DMS114 treated with DMSO at 0.1 percent for 48 hours (cell line): ENCODE results near the gene WDR20.
"Not testable (repeated sequence)": the region's sequence is repeated elsewhere in the genome, so short reads cannot be mapped to it uniquely, and the experiment has no call there.

Experiments
- DNase-seq: peaks from one replicate; lab custom pipeline; 2025; ENCODE audit not compliant: unreplicated experiment; lab: John Stamatoyannopoulos, UW

WDR20 gene

DNA sequence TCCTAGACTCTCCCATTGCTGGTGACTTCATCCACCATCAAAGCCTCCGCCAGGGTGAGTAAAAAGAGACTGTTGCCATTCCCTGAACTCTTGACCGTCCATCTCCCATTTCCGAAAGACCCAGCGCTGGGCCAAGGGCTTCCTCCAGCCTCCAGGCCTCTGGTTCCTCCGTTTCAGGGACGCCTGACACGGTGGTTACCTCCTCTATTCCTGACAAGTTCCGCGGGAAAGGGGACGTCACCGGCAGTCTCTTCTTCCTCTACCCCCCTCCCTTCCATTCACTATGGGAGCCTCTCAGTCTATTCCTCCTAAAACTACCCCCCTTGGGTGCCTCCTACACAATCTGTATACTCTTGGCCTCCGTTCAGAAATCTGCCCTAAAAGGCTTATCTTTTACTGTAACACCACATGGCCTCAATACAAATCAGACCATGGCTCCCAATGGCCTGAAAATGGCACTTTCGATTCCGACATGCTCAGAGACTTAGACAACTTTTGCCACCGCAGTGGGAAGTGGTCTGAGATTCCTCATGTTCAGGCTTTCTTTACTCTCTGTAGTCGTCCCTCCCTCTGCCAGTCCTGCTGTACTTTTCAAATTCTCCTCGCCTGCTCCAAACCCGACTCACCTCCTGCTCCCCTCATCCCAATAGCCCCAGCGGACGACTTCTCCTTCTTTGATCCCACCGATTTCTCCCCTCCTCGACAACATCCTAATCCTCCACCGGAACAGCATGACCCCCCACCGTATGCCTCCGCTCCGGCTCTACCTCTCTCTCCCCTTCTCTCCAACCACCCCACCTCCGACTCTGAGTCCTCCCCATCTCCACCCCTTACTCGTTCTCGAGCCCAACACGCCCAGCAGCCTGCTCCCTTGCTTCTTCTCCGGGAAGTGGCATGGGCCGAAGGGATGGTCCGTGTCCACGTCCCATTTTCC lies 94.9 kb downstream of the WDR20 start:
- DNase-seq, result no peak

GRCh38 chr14:102235275-102235897 lies 95.7 kb downstream of the WDR20 start:
- no peak for DNase-seq

- no peak for DNase-seq
Measured at GRCh38 chr14:102236026-102236425, 96.3 kb downstream of the WDR20 start.

DNA sequence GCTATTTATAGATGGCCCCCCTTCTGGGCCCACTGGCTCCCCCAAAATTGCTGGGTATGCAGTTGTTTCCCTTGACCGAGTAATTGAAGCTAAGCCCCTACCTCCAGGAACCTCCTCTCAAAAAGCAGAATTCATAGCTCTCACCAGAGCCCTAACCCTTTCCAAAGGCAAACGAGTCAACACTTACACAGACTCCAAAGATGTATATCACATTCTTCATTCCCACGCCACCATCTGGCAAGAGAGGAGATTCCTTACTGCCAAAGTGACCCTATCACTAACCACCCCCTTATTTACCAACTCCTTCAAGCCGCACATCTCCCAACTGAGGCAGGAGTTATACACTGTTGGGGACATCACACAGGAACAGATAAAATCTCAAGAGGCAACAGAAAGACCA lies 98.4 kb downstream of the WDR20 start:
- DNase-seq, result no peak

- DNase-seq, result no peak
Measured at GRCh38 chr14:102238766-102239165, 99.1 kb downstream of the WDR20 start.

GRCh38 chr14:102239231-102239630 lies 99.5 kb downstream of the WDR20 start:
- DNase-seq, result no peak

DNA sequence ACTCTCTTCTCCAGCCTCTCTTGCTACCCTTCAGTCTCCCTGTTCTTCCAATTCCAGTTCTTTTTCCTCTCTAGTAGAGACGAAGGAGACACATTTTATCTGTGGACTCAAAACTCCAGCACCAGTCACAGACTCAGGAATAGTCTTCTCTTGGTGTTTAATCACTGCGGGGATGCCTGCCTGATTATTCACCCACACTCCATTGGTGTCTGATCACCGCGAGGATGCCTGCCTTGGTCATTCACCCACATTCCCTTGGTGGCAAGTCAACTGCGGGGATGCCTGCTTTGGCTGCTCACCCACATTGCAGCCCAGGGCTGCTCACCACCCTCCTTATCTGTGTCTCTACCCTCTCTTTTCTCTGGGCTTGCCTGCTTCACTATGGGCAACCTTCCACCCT lies 100.8 kb downstream of the WDR20 start:
- DNase-seq, result not testable (repeated sequence)

DNA sequence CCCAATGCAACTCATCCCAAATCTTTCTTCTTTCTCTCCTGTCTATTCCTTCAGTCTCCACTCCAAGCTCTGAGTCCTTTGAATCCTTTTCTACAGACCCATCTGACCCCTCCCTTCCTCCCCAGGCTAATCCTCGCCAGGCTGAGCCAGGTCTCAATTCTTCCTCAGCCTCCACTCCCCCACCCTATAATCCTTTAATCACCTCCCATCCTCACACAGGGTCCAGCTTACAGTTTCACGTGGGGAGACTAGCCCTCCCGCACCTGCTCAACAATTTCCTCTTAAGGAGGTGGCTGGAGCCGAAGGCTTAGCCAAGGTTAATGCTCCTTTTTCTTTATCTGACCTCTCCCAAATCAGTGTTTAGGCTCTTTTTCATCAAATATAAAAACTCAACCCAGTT lies 101.5 kb downstream of the WDR20 start:
- DNase-seq, result no peak

- DNase-seq, result not testable (repeated sequence)
Measured at GRCh38 chr14:102243795-102244194, 104.1 kb downstream of the WDR20 start.

- DNase-seq, result no peak
Measured at GRCh38 chr14:102246071-102246470, 106.4 kb downstream of the WDR20 start.

DNA sequence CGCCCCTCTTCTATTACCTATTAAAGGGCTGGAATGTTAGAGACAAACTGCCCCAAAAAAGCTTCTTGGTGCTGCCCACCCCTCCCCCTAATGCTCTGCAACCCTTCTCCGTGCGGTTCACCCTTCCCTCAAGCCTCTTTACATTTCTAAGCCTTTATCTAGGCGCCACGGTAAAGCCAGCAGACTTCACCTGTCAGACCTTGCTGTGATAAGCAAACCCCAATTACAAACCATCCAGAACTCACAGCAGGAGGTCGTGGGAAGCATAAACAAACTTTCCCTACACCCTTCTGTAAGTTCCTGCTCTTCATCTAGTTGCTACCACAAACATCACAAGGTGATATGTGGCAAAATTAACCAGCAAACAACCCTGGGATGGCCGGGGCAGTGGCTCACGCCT lies 108.4 kb downstream of the WDR20 start:
- no peak for DNase-seq

DNA sequence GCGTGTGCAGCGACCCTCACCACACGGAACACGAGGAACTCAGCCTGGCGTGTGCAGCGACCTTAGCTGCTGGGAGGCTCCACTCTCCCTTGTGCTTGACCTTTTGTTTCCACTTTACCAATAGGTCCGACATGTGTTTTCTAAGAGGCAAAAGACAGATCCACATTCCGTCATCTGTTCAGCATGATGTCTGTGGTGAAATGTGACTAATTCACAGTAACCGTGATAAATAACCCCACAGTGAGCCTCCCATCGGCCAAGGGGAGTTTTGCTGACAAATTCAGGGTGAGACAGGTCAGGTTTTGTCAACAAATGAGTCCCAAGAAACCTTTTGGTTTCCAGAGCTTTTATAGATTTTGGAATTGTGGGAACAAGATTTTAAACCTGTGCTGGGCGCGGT lies 109.3 kb downstream of the WDR20 start:
- no peak for DNase-seq

DNA sequence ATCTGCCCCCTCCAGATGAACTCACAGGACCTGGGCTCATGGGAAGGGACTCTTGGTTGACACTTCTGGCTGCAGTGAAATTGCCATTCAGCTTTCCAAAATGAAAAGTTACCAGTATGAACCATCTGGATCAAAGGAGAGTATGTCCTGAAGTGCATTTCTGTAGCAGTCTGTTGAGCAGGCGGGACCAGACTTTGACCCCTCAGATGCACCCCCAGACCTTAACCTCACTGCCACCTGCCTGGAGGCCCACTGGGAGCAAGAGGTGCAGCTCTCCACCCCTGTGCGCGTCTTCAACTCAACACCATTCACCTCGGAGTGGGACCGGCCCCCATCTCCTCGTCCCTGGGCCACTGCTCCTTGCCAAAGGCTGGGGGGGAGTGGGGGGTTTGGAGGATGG lies 110.3 kb downstream of the WDR20 start:
- no peak for DNase-seq

- no peak for DNase-seq
Measured at GRCh38 chr14:102250636-102251035, 110.9 kb downstream of the WDR20 start.

- no peak for DNase-seq
Measured at GRCh38 chr14:102251161-102251560, 111.5 kb downstream of the WDR20 start.

GRCh38 chr14:102252834-102253801 lies 113.4 kb downstream of the WDR20 start:
- no peak for DNase-seq

DNA sequence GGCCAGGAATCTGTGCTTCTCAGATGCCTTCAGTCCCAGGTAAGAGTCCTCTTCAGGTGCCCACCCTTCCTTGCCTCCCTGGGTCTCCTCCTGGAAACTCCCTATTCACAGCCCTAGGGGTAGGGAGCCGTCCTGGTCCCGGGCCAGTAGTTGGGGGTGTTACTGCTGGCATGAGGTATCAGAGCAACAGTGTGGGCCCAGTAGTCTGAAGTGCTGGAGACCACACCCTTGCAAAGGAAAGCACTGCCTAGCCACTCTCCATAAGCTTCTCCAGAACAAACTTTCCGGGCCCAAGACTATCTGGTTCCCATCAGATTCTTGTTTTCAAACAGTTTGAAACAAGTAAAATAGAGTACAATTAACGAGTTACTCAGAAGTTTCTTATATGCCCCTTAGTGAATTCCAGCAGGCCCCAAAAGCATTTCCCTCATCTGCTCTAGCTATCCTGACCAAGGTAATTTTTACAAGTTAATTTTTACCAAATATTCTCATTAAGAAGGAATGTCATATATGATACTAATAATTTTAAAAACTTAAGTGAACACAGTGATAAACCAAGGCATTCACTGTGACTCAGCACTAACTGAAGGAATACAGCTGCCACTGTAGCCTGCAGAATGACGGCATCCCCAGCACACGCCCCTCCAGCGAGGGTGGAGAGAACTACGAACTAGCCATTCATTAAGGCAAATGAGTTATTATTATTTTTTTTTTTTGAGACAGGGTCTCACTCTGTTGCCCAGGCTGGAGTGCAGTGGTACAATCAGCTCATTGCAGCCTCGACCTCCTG lies 115.9 kb downstream of the WDR20 start:
- no peak for DNase-seq

DNA sequence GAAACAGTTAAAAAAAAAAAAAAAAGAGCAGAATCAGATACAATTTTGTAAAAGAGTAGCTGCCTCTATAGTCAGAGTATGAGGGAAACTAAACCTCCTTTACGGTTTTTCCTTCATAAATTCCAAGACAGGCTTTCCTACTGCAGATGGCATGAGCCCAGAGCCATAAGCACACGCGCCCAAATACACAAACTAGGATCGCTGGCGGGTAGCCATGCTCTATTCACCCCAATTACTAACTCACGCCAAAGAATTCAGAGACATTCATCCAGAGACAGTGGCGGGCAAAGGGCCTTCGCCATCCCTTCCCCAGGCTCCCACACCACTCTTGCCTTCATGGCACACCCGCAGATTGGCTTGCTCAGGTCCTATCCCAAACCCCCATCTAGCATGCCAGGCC lies 117.0 kb downstream of the WDR20 start:
- no peak for DNase-seq

GRCh38 chr14:102258136-102258535 lies 118.4 kb downstream of the WDR20 start:
- no peak for DNase-seq
